Measurements from ENCODE around the gene PPP1R18.
A peak's percentile ranks its signal among the peaks of the same experiment; 100 is the strongest.
"Not testable (repeated sequence)": the region's sequence is repeated elsewhere in the genome, so short reads cannot be mapped to it uniquely, and the experiment has no call there.

PPP1R18 gene

GRCh38 chr6:30672445-30673253 lies 13.8 kb downstream of the PPP1R18 start, which contains the start of gene DHX16:
TSS of gene DHX16 (minus strand) at chr6:30673006. CDS start at chr6:30672841, 165 bp downstream.
- peak; percentile 92 for DNase-seq
- Mint-ChIP-seq H3K36me3 (ENCODE audit: low read depth) (peaks cover 37% of the 10 kb centered on the region), H3K27me3 (ENCODE audit: low read depth, poor library complexity) (peaks cover 4% of the 10 kb centered on the region), H3K27ac (peak within 1 kb of the TSS; percentile 30), H3K9me3 (no peaks in the 10 kb centered on the region), H3K4me1 (peaks cover 24% of the 10 kb centered on the region), H3K4me3 (peak within 1 kb of the TSS; percentile 84)
- TF ChIP-seq CTCF (IDR thresholded peaks at IDR 0.05) = peak; percentile 71

GRCh38 chr6:30670760-30671527 lies 15.5 kb downstream of the PPP1R18 start:
- peaks cover 29% of the 10 kb centered on the region for H3K36me3 Mint-ChIP-seq (ENCODE audit: low read depth)
- peak; percentile 21 for DNase-seq
- no peaks in the 10 kb centered on the region for H3K9me3 Mint-ChIP-seq
- H3K27ac Mint-ChIP-seq = no peak overlapping the region
- H3K4me1 Mint-ChIP-seq = peaks cover 24% of the 10 kb centered on the region
- peak overlapping the region; percentile 84 for H3K4me3 Mint-ChIP-seq
- no peak for TF ChIP-seq CTCF (IDR thresholded peaks at IDR 0.05)
- H3K27me3 Mint-ChIP-seq (ENCODE audit: low read depth, poor library complexity) = peaks cover 4% of the 10 kb centered on the region

- H3K4me3 Mint-ChIP-seq; H3K4me1 Mint-ChIP-seq; DNase-seq; H3K27ac Mint-ChIP-seq; H3K9me3 Mint-ChIP-seq; H3K27me3 Mint-ChIP-seq (ENCODE audit: low read depth, poor library complexity): not testable (repeated sequence)
- H3K36me3 Mint-ChIP-seq (ENCODE audit: low read depth) = peaks cover 57% of the 10 kb centered on the region
These were observed 20.1 kb downstream of the PPP1R18 start for GRCh38 chr6:30666300-30666699.

- peaks cover 49% of the 10 kb centered on the region for H3K36me3 Mint-ChIP-seq (ENCODE audit: low read depth)
- no peaks in the 10 kb centered on the region for H3K9me3 Mint-ChIP-seq
- H3K27me3 Mint-ChIP-seq (ENCODE audit: low read depth, poor library complexity) = no peaks in the 10 kb centered on the region
- TF ChIP-seq CTCF (IDR thresholded peaks at IDR 0.05) = no peak
- no peak for DNase-seq
- no peak overlapping the region for H3K4me3 Mint-ChIP-seq
- H3K4me1 Mint-ChIP-seq = no peaks in the 10 kb centered on the region
- H3K27ac Mint-ChIP-seq = no peak overlapping the region
These were observed 21.3 kb downstream of the PPP1R18 start for GRCh38 chr6:30664994-30665767.

GRCh38 chr6:30657922-30658321 lies 28.5 kb downstream of the PPP1R18 start:
- Mint-ChIP-seq H3K27ac (peak overlapping the region; percentile 52), H3K4me1 (peaks cover 12% of the 10 kb centered on the region), H3K36me3 (ENCODE audit: low read depth) (peaks cover 71% of the 10 kb centered on the region)
- H3K4me3 Mint-ChIP-seq; H3K27me3 Mint-ChIP-seq (ENCODE audit: low read depth, poor library complexity); DNase-seq; H3K9me3 Mint-ChIP-seq: not testable (repeated sequence)

- no peak for TF ChIP-seq CTCF (IDR thresholded peaks at IDR 0.05)
- H3K27me3 Mint-ChIP-seq (ENCODE audit: low read depth, poor library complexity) = no peaks in the 10 kb centered on the region
- no peak for DNase-seq
- H3K36me3 Mint-ChIP-seq (ENCODE audit: low read depth) = peaks cover 71% of the 10 kb centered on the region
- H3K27ac Mint-ChIP-seq = peak overlapping the region; percentile 52
- peaks cover 12% of the 10 kb centered on the region for H3K4me1 Mint-ChIP-seq
- peak overlapping the region; percentile 12 for H3K4me3 Mint-ChIP-seq
- H3K9me3 Mint-ChIP-seq = no peaks in the 10 kb centered on the region
These were observed 29.0 kb downstream of the PPP1R18 start for GRCh38 chr6:30657454-30657853.
